K562 (cell line): ENCODE measurements around the gene NAV2. TPM values are rescaled to one million over a fixed set of nuclear protein-coding genes. Genes with fewer than 3 reads are reported as not detected.

Experiments
- CHD4 ChIP-seq: fragments of 200-600 bp; sonication (generic); IDR thresholded peaks from 3 replicates; pipeline ENCODE4 v1.6.1; 2012; ENCODE audit warnings: low read depth, mild to moderate bottlenecking, mixed read lengths, low read length, inconsistent platforms; ENCODE audit not compliant: insufficient read depth, insufficient replicate concordance, poor library complexity, severe bottlenecking
- ESRRA ChIP-seq: fragments of 450-650 bp; IDR thresholded peaks from 2 replicates; pipeline ENCODE4 v1.6.1; 2014; ENCODE audit warnings: low read depth, mild to moderate bottlenecking, moderate library complexity, borderline replicate concordance
- HDAC1 ChIP-seq, 2 experiments: fragments of 450-650 bp; IDR thresholded peaks; 2 replicates each; pipeline ENCODE4 v1.6.1; 2016 to 2017; ENCODE audit warnings: inconsistent platforms in 1 of 2, mild to moderate bottlenecking in 1 of 2, moderate library complexity in 1 of 2
- HOXB6 ChIP-seq: fragments of 250-450 bp; sonication (Bioruptor Pico); IDR thresholded peaks from 2 replicates; pipeline ENCODE4 v1.5.1; 2022; ENCODE audit warnings: mild to moderate bottlenecking, borderline replicate concordance
- KDM2B ChIP-seq: fragments of 250-450 bp; sonication (Bioruptor Pico); IDR thresholded peaks from 2 replicates; pipeline ENCODE4 v1.8.0; 2021; ENCODE audit warnings: mild to moderate bottlenecking, moderate library complexity
- MBD2 ChIP-seq: sonication (generic); IDR thresholded peaks from 2 replicates; pipeline ENCODE4 v1.6.1; 2016; ENCODE audit warnings: low read depth, borderline replicate concordance
- MCM5 ChIP-seq: fragments of 450-650 bp; IDR thresholded peaks from 2 replicates; pipeline ENCODE4 v1.6.1; 2016; ENCODE audit warnings: low read depth
- MNT ChIP-seq, 2 experiments: fragments of 450-650 bp; conservative IDR thresholded peaks; 2 replicates each; pipeline ENCODE4 v1.6.1; 2017; ENCODE audit warnings: mild to moderate bottlenecking in 2 of 2, moderate library complexity in 2 of 2
- NFE2L1 ChIP-seq: fragments of 450-650 bp; IDR thresholded peaks from 2 replicates; pipeline ENCODE4 v1.6.1; 2016; ENCODE audit warnings: missing genetic modification characterization, low read depth, mild to moderate bottlenecking, missing compliant biosample characterization, moderate library complexity, borderline replicate concordance
- PTBP1 ChIP-seq: fragments of 200-400 bp; formaldehyde crosslinking; IDR thresholded peaks from 2 replicates; pipeline ENCODE4 v1.6.1; 2017; ENCODE audit warnings: low read depth, low read length
- RBFOX2 ChIP-seq: fragments of 200-400 bp; formaldehyde crosslinking; IDR thresholded peaks from 2 replicates; pipeline ENCODE4 v1.6.1; 2017; ENCODE audit warnings: low read depth, mild to moderate bottlenecking, low read length, moderate library complexity
- RNF2 ChIP-seq: sonication (generic); IDR thresholded peaks from 2 replicates; pipeline ENCODE4 v1.6.1; 2016
- SMAD2 ChIP-seq: fragments of 150-350 bp; IDR thresholded peaks from 2 replicates; pipeline ENCODE4 v1.6.1; 2014; ENCODE audit warnings: low read depth, mild to moderate bottlenecking, low read length
- SMAD4 ChIP-seq: fragments of 250-450 bp; sonication (Bioruptor Pico); conservative IDR thresholded peaks from 2 replicates; pipeline ENCODE4 v1.8.0; 2021; ENCODE audit warnings: inconsistent platforms, mild to moderate bottlenecking, moderate library complexity
- SMARCB1 ChIP-seq: IDR thresholded peaks from 2 replicates; pipeline ENCODE4 v1.6.1; 2011; ENCODE audit warnings: improper control_type of control experiment, low read depth; ENCODE audit not compliant: insufficient read length
- SMARCE1 ChIP-seq: fragments of 450-650 bp; IDR thresholded peaks from 2 replicates; pipeline ENCODE4 v1.7.1; 2016; ENCODE audit warnings: mild to moderate bottlenecking
- TAF7 ChIP-seq: fragments of 450-650 bp; IDR thresholded peaks from 2 replicates; pipeline ENCODE4 v1.6.1; 2016; ENCODE audit warnings: missing genetic modification characterization, missing compliant biosample characterization
- TAL1 ChIP-seq: fragments of 450-650 bp; IDR thresholded peaks from 2 replicates; pipeline ENCODE4 v1.6.1; 2016; ENCODE audit warnings: mild to moderate bottlenecking
- TEAD1 ChIP-seq, 2 experiments: fragments of 450-650 bp in 1 of 2; sonication (generic) in 1 of 2; formaldehyde crosslinking; IDR thresholded peaks; 2 replicates each; pipeline versions ENCODE4 v1.4.0 to v1.8.0; 2020 to 2022; ENCODE audit warnings: mild to moderate bottlenecking in 2 of 2, missing genetic modification reagents in 1 of 2
- ZBTB33 ChIP-seq: sonication (generic); formaldehyde crosslinking; IDR thresholded peaks from 2 replicates; pipeline ENCODE4 v1.8.1; 2023; ENCODE audit warnings: mild to moderate bottlenecking, missing genetic modification reagents
- ZNF23 ChIP-seq: fragments of 250-450 bp; sonication (Bioruptor Pico); IDR thresholded peaks from 2 replicates; pipeline ENCODE4 v1.4.0; 2020; ENCODE audit warnings: mild to moderate bottlenecking
- ZNF584 ChIP-seq: fragments of 200-800 bp; sonication (Bioruptor generic); IDR thresholded peaks from 2 replicates; pipeline ENCODE4 v1.6.1; 2016; ENCODE audit warnings: low read depth, mild to moderate bottlenecking, missing genetic modification characterization, missing compliant biosample characterization
- polyA plus RNA-seq, 8 experiments: library from polyadenylated mRNA; depleted of rRNA in 4 of 8; stranded (reverse) in 5 of 8; unstranded in 3 of 8; fragments of >200 nt; fragmentation: Nextera tagmentation in 2 of 8; fragmentation: Illumina TruSeq in 1 of 8; extraction: Ambion mirVana in 2 of 8; extraction: Trizol in 1 of 8; gene quantifications; 2 replicates each; pipeline versions ENCODE4 v1.2.1 to v1.2.3, GENCODE V29; 2011 to 2014; ENCODE audit warnings: inconsistent platforms in 1 of 8, missing spikeins in 1 of 8
- total RNA-seq, 7 experiments: library from RNA; depleted of rRNA in 6 of 7; stranded (reverse); fragments of >200 nt in 6 of 7; fragmentation: Illumina TruSeq in 2 of 7; extraction: Trizol in 2 of 7; gene quantifications; 2 replicates each; pipeline versions ENCODE4 v1.2.1 to v1.2.3, GENCODE V29; 2011 to 2021; ENCODE audit warnings: low replicate concordance in 1 of 7
- TF ChIP-seq, protein P1 (sequence below): fragments of 450-650 bp; IDR thresholded peaks from 2 replicates; pipeline ENCODE4 v1.6.1; 2016

Gene NAV2
- total and polyA plus RNA-seq, 9 of the 15 experiments (the other 6 are each of a cell fraction or from before 2014, with no cell fraction given) = 0.03 to 0.35 (median 0.05) TPM

- TF ChIP-seq NFE2L1 (tag) (no peak), KDM2B (CRISPR knock-in tag) (no peak), ZNF23 (CRISPR knock-in tag) (no peak), RBFOX2 (0 out of 2 replicates have a peak, but pooled peaks have one; percentile 31), ZNF584 (CRISPR knock-in tag) (no peak), MBD2 (peak; percentile 33; the same call in 1 of the 2 replicates), SMAD2 (no peak), SMARCB1 (peak; percentile 10), CHD4 (no peak), TAF7 (tag) (no peak), MCM5 (no peak), SMAD4 (peak; percentile 64; the same call in 1 of the 2 replicates), SMARCE1 (peak; percentile 68; the same call in 1 of the 2 replicates), TAL1 (peak; percentile 84), RNF2 (peak; percentile 53), PTBP1 (no peak), HOXB6 (no peak), HDAC1 (IDR thresholded peaks at IDR 0.05) (peak in 1 of 2 experiments; percentile 74; a peak in 2 of 4 replicates), ESRRA (peak; percentile 56; the same call in 1 of the 2 replicates), ZBTB33 (no peak), TEAD1 (CRISPR knock-in tag; IDR thresholded peaks at IDR 0.05) (no peak), MNT (conservative IDR thresholded peaks at IDR 0.05) (0 out of 4 replicates have a peak, but pooled peaks of 1 of the 2 experiments have one; percentile 15)
- TF ChIP-seq, protein P1, sequence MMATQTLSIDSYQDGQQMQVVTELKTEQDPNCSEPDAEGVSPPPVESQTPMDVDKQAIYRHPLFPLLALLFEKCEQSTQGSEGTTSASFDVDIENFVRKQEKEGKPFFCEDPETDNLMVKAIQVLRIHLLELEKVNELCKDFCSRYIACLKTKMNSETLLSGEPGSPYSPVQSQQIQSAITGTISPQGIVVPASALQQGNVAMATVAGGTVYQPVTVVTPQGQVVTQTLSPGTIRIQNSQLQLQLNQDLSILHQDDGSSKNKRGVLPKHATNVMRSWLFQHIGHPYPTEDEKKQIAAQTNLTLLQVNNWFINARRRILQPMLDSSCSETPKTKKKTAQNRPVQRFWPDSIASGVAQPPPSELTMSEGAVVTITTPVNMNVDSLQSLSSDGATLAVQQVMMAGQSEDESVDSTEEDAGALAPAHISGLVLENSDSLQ = peak; percentile 68
These were observed 262.2 kb downstream of the NAV2 start (continued) for GRCh38 chr11:19974886-19975285.
